Liver (tissue), 3 donors: ENCODE results near the gene IRAK3.
"Not testable (repeated sequence)": the region's sequence is repeated elsewhere in the genome, so short reads cannot be mapped to it uniquely, and the experiment has no call there.

Experiments used
- CTCF ChIP-seq: fragments of 150-350 bp; IDR thresholded peaks from 2 replicates; pipeline ENCODE4 v1.5.1; 2017; ENCODE audit warnings: improper control_type of control experiment, low read depth, low read length; ENCODE audit not compliant: missing input control
- EGR1 ChIP-seq, 2 donors: IDR thresholded peaks; 2 replicates each; pipeline ENCODE4 v1.6.1; 2016 to 2018; ENCODE audit warnings: antibody characterized with exemption in 2 of 2, low read depth in 2 of 2
- FOXA1 ChIP-seq: IDR thresholded peaks from 2 replicates; pipeline ENCODE4 v1.6.1; 2016; ENCODE audit warnings: antibody characterized with exemption
- HNF4A ChIP-seq, 2 donors: conservative IDR thresholded peaks; 2 replicates each; pipeline ENCODE4 v1.6.1; 2016; ENCODE audit warnings: antibody characterized with exemption in 2 of 2, mild to moderate bottlenecking in 2 of 2
- JUND ChIP-seq, 2 donors: IDR thresholded peaks; 2 replicates each; pipeline ENCODE4 v1.6.1; 2016; ENCODE audit warnings: antibody characterized with exemption in 2 of 2
- REST ChIP-seq: IDR thresholded peaks from 2 replicates; pipeline ENCODE4 v1.6.1; 2016; ENCODE audit warnings: antibody characterized with exemption, mild to moderate bottlenecking
- RXRA ChIP-seq, 2 donors: IDR thresholded peaks; 2 replicates each; pipeline ENCODE4 v1.6.1; 2017 to 2018; ENCODE audit warnings: antibody characterized with exemption in 2 of 2, mild to moderate bottlenecking in 1 of 2
- TAF1 ChIP-seq: conservative IDR thresholded peaks from 2 replicates; pipeline ENCODE4 v1.6.1; 2016; ENCODE audit warnings: antibody characterized with exemption, mild to moderate bottlenecking
- YY1 ChIP-seq: IDR thresholded peaks from 2 replicates; pipeline ENCODE4 v1.6.1; 2016; ENCODE audit warnings: antibody characterized with exemption, mild to moderate bottlenecking
- donor health status: healthy.
- donor health status: healthy.

GRCh38 chr12:66236282-66236675 lies 47.3 kb downstream of the IRAK3 start:
- not testable (repeated sequence) for TF ChIP-seq TAF1; REST; CTCF; EGR1 (IDR thresholded peaks at IDR 0.05; ENCODE audit: low read depth in 2 of 2); RXRA (IDR thresholded peaks at IDR 0.05); JUND (IDR thresholded peaks at IDR 0.05); FOXA1; YY1; HNF4A (conservative IDR thresholded peaks at IDR 0.05)
